ENCODE measurements around the gene TIMM29.

The TIMM29 gene

DNA sequence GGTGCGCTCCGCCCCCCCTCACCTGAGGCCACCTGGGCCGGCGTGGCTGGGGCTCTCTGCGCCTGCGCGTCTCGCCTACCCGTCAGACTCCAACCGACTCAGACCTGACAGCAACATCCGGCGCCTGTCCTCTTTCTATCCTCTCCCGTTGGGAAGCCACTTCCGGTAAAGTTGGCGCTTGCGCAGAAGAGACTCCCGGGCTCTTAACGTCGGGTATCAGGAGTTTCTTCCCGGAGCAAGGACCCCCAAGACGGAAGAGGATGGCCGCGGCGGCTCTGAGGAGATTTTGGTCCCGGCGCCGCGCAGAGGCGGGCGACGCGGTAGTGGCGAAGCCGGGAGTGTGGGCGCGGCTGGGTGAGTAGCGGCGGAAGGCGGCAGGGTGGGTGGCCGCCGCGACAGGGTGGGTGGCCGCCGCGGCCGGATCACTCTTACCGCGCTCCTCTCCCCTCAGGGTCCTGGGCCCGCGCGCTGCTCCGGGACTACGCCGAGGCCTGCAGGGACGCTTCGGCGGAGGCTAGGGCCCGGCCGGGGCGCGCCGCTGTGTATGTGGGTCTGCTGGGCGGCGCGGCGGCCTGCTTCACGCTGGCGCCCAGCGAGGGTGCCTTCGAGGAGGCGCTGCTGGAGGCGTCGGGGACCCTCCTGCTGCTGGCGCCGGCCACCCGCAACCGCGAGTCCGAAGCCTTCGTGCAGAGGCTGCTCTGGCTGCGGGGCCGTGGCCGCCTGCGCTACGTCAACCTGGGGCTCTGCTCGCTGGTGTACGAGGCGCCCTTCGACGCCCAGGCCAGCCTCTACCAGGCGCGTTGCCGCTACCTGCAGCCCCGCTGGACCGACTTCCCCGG, at the start of gene TIMM29, which contains the start of gene YIPF2:
Gene TIMM29, plus strand, starts transcription at position 249 of the 839 bp plus-strand sequence. Its CDS starts 12 bp downstream, at position 261.
Gene YIPF2, minus strand, starts transcription at position 77 of the 839 bp plus-strand sequence. CDS start 229 bp downstream, outside the sequence.
- peak; percentile 98 for DNase-seq

DNA sequence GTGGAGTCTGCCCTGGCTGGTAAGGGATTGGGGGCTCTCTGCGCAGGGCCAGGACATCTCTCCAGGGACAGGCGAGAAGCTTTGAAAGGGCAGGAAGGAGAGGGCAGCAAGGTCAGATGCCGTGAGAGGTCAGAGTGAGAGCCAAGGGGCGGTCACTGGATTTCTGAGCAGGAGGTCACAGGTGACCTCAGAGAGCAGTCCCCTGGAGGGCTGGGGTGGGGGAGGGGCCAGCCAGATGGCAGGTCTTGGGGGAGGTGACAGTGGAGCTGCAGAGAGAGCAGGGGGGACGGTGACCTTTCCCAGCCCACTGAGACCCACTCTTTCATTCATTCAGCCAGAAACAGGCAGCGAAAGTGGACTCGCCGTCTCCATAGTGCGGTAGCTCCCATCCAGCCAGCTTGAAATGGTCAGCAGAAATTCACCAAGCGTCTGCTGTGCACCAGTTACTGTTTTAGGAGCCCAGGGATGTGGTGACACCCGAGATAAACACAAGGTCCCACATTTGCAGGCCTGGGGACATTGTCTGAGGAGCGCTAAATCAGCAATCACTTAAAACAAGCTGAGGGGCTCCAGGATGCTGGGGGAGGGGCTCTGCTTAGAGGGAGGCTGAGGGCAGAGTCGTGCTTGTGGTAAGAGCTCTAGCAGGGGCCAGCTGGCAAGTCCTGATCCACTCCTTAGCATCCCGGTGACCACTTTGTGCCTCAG, 47.1 kb upstream of the TIMM29 start:
- no peak for DNase-seq

DNA sequence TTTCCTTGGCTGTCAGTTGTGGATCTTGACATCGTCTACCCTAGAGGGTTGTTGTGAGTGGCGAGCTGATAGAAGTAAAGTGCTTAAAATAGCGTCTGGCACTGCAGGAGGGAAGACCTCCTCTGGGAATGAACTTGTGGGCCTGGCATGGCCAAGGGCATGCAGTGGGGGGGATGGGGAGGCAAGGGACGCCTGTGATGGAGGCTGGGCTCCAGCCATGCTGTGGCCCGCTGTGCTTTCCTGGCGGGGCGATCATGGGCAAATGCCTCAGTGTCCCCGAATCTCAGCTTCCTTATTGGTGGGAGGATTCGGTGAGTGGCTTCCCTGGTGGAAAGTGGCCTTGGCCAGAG, 46.5 kb upstream of the TIMM29 start:
- no peak for DNase-seq

DNA sequence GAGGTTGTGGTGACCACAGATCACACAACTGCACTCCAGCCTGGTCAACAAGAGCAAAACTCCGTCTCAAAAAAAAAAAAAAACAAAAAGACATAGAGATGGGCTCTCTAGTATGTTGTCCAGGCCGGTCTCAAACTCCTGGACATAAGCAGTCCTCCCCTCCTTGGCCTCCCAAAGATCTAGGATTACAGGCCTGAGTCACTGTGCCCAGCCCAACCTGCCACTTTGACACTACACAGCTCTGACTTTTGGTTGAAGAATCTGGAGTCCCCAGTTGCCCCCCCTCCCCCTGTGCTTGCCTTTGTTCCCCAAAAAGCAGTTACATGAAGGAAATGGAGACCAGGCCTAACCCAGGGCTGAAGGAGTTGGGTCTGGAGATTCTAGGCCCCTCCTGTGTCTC, 44.3 kb upstream of the TIMM29 start:
- DNase-seq = no peak

DNA sequence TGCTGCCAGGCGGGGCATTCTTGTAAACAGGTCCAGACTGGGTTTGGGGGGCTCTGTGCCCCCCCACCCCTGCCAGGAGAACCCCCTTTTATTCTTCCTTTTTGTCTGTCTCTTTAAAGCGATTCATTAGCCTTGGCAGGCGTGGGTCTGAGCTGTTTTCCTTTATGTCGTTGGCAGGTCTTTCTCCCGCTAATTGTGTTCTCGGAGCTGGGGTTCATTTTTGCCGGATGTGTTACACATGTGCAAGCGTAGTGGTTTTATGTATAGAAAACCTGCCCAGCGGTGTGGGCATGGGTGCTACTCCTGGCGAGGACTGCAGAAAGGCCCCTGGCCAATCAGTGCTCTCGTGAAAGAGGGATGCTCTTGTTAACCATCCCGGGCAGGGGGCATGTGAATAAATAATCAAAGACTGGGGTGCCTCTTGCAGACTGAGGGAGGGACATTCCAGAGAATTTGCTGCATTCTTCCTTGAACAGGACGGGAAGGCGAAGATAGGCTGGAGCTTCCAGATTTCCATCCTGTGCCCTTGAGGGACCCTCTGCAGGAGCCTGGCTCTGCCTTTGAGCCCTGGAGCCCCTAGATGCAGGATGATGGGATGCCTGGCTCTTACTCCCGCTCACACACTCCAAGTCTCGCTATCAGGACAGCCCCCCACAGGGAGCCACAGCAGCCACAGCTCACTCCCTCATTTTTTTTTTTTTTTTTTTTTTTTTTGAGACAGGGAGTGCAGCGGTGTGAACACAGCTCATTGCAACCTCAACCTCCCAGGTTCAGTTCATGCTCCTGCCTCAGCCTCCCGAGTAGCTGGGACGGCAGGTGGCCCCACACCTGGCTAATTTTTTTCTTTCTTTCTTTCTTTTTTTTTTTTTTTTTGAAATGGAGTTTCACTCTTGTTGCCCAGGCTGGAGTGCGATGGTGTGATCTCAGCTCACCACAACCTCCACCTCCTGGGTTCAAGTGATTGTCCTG, 43.1 kb upstream of the TIMM29 start:
- no peak for DNase-seq

DNA sequence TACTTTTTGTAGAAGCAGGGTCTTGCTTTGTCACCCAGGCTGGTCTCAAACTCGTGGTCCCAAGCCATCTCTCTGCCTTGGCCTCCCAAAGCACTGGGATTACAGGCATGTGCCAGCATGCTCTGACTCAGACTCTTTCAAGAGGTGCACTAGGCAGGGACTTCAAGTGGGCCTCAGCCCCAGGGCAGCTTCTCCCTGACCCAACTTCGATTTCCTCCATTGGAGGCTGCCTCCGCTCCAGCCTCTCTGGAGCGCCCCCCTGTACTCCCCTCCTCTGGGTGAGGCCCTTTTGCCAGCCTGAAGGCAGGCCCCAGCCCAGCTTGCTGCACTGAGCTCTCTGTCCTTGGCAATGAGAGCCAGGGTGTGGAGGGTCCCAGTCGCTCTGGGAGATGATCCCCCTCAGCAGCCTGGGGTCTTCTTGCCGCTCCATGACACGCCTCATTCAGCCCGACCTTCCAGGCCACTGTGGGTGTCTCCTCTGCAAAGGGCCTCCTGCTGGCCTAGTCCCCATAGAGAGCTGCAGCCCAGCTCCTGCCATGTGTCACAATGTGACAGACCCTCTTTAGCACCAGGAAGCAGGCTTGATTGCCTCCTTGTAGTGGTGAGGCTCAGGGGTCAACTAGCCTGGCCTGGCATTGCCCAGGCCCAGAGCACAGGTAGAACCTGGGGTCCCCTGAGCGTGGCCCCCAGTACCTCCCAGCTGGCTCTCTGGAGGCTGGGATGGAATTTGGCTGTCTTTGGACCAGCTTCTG, 40.8 kb upstream of the TIMM29 start:
- no peak for DNase-seq

DNA sequence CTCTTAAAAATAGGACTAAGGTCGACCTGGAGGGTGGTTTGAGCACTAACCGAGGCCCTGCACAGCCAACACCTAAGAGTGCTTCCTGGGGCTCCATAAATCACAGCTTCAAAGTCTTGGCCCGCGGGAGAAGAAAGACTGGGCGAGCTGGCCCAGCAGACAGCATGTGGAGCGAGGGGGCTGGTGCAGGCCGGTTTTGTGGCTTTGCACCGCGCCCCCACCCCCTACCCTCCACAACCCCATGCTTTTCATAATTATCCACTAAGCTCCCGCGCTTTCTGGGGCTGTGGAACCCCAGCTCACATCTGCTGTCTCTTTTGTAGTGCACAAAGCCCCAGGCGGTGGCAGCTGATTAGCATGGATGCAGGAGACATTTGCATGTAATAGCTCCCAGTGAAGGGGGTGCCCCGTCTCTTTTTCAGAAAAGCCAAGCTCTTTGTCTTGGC, 40.2 kb upstream of the TIMM29 start:
- DNase-seq = no peak

DNA sequence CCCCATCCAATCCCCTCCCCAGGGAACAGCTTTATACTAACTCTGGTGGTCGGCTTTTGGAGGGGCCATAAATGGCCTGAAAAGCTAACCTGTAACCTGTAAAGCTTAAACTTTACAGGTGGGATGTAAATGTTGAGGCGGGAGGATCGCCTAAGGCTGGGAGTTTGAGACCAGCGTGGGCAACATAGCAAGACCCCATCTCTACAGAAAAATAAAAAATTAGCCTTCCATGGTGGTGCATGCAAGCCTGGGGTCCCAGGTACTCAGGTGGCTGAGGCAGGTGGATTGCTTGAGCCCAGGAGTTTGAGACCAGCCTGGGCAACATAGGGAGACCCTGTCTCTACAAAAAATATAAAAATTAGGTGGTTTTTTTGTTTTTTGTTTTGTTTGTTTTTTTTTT, 38.7 kb upstream of the TIMM29 start:
- no peak for DNase-seq

DNA sequence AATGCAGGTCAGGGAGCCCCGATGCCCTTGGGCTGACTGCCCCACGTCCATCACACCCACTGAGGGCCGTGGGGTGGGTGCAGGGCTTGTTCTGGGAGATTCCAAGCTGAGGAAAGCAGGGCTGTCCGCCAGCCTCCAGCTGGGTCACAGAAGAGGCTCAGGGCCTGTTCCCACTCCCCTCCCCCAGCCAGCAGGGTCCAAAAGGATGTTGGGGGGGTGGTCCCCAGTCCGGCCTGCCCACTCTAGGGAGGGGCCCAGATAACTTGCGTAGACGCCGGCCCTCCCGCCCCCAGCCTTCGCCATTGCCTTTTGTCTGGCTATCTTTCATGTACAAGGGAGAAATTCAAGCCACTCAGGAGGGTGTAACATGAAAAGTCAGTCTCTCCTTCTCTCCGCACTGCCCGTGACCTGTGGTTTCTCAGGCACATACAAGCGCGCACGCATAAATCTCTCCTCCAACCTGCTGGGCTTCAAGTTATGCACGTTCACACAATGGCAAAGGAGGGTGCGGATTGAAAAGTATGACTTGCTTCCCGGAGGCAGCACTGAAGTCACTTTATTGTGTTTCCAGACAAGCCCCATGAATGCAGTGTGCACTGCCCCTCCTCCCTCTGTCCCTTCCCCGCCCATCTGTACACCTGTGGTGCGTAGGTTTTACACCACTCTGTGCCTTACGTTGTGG, 37.1 kb upstream of the TIMM29 start:
- no peak for DNase-seq

DNA sequence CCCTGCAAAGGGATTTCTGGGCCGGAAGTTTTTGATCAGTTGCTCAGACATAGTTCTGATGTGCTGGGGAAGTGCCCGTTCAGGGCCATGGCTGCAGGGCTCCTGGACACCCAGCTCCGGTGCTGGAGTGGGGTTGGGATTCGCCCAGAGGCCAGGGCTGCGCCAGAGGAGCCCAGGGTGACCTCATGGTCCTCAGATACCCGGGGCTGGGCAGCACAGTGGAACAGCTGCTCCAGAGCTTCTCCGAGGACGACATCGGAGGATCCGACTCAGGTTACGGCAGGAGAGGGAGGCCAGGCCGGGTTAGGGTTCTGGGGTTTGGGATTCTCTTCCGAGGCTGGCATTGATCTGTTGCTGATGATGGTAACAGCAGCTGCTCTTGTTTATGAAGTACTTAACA, 36.4 kb upstream of the TIMM29 start:
- DNase-seq = no peak

DNA sequence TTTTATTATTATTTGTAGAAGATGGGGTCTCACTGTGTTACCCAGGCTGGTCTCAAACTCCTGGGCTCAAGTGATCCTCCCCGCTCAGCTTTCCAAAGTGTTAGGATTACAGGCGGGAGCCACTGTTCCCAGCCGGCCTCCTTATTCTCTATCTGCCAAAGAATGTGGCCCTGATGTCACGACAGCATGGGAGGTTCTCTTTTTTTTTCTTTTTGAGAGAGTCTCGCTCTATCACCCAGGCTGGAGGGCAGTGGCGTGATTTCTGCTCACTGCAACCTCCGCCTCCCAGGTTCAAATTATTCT, 33.7 kb upstream of the TIMM29 start:
- no peak for DNase-seq

DNA sequence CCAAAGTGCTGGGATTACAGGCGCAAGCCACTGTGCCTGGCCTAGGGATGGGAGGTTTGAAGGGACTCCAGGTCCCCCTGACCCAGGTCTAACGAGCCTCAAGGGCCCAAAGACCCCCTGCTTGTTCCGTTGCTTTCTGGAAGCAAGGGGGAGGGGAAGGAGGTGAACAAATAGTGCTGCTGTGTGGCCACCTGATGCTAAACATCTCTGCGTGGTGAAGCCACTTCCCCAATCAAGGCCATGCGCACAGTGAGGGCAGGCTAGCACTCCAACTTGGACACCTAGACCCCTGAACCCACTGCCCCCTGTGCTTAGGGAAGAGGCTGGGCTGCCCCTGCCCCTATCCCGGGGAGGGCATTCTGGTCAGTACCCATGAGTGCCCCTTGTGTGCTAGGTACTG, 33.2 kb upstream of the TIMM29 start:
- no peak for DNase-seq

DNA sequence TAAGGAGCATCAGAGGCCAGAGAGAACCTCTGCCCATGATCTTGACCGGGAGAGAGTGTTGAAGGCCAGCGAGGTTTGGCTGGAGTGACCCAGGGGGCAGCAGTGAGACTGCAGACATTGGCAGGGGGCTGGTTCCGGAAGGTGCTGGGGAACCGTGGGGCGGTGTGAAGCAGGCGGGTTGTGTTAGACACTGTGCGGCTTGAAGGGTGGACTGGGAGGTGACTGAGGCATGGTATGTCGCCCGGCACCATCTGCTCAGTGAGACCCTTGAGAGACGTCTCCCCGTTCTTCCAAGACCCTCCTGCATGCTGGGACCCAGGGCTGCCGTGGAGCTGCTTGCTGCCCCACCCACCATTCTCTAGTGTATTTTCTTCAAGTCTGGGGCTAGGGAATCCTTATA, 32.7 kb upstream of the TIMM29 start:
- no peak for DNase-seq

DNA sequence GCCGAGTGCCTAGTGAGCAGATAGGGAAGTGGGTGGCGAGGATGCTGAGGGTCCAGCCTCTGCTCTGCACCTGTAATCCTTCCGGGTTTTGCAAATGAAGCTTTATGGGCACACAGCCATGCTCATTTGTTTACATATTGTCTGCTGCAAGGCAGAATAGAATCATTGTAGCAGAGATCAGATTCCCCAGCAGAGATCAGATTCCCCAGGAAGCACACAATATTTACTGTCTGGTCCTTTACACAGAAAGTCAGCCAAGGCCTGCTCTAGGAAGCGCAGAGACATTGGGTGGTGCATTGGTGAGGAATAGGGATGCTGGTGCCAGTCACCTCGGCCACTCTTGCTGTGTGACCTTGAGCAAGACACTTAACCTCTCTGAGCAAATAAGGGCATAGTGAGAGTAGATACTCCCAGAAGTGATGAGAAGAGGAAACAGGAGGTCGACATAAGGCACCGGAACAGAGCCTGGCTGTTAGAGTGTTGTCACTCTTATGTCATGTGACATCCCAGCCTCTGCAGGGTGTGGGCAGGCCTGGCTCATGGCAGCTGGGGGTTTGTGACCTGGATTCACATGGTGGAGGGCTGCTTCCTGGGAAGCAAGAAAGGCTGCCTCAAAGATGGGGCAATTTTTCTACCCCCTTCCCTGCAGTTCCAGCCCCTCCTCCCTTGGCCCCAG, 31.6 kb upstream of the TIMM29 start:
- peak; percentile 11 for DNase-seq

DNA sequence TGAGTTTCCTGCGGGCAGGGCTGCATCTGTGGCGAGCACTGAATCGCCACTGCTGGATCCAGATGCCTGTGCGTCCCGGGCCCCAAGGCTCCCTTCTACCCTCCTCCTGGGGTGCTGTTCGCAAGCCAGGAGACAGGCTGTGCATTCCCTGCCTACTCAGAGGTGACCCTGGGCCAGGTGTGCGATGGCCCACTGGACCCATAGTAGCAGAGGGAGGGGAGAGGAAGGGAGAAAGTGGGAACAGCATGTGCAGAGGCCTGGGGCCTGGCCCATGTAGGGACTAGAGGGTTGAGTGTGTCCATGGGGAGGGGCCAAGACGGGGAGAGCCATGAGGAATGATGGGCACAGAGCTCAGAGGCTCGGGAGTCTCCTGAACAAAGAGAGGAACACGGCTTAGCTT, 30.0 kb upstream of the TIMM29 start:
- no peak for DNase-seq

DNA sequence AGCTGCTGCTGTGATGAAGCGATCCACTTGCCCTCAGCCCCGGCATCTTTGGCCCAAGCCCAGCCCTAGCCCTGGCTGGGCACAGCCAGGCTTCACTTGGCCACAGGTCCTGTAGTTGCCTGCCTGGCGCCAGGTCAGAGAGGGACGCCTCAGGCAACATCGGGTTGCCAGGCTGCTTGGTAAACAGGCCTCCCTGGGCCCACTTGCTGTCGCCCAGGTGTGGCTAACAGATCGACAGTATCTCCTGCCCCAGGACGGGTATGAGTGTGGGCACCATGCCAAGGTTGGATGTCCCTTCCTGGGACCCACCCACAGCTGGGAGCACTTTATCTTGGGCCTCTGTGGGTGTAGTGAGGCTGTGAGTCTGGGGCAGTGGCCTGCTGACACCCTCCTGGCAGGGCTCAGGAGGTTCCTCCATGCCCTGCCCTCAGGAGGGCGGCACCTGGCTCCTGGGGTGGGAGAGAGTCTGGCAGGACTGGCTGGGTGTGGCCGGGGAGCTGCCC, 29.4 kb upstream of the TIMM29 start:
- no peak for DNase-seq

DNA sequence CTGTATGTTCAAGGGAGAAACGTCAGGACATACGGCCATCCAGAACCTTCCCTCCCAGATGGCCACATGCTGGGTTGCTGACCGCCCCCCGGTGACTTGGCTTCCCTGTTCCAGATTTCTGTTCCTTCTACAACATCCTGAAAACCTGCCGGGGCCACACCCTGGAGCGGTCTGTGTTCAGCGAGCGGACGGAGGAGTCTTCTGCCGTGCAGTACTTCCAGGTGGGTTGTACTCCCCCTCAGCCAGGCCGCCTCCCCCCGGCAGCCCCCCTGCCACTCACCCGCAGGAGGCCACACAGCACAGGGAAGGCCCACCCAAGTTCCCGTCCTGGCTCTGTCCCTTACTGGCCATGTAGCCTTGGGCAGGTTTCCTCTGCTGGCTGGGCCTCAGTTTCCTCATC, 20.7 kb upstream of the TIMM29 start:
- no peak for DNase-seq

DNA sequence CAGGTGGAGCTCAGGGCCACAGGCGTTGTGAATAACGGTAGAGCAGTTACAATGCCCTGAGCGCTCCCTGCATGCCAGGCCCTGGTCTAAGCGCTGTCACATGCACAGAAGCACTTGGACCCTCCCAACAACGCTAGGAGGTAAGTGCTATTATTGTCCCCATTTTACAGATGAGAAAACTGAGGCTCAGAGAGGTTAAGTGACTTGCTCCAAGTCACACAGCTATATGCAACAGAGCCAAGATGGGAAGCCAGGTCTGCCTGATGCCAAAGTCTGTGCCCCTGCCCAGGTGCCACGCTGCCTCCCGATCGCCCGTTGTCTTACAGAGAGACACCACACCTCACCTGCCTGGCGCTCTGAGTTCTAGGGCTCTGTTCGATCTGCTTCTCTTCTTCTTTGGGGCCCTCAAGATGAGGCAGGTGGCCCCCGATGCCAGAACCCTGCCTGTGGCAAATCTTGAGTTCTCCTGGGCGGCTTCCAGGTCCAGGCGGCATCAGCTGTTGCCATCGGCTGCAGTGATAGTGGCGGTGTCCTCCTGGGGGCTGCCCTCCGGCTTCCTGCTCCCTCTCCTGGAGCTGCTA, 20.1 kb upstream of the TIMM29 start:
- no peak for DNase-seq

DNA sequence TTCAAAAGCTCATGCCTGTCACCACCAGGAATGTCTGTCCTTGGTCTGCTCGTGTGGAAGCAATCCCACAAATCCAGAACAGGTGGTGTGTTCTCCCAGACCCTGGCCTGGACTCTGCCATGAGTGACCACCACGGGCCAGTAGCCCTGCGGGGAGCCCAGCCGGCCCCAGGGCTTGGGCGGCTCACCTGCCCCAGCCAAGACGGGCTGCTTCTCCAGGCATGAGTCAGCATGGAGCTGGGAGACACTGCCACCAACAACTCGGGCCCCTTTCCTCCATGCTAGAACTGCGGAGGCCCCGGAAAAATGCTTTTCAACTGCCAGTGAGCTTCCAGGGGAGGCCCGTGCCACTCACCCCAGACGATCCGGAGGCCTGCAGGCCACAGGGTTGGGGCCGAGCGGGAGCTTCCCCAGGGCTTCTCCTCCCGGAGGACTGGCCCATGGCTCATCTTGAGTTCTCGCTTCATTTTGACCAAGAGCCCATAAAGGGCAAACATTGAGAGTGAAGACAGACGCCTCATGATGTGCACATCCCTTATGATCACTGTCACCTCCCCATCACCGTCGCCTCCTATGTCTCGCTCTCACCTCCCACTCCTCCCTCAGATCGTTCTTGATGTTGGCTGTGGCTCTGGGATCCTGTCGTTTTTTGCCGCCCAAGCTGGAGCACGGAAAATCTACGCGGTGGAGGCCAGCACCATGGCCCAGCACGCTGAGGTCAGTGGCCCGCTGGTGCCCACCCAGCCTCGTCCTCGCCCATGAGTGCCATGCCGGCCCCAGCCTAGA, 16.8 kb upstream of the TIMM29 start:
- no peak for DNase-seq

DNA sequence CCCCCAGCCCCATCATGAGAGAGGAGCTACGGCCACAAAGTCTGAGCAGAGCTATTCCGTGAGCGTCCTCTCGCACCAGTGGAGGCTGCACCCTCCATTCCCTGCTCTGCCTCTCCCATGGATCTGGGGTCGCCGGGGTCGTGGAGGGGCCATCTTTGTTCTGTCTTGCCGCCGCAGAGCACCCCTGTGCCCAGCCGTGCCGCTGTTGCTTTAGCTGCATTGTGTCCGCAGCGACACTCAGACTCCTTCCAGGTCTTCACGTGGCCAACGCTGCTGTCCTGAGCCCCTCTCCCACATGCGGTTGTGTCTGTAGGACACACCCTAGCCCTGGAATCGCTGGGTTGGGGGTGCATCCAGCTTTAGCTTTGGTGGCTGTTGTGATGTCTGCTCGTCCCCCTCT, 16.0 kb upstream of the TIMM29 start:
- DNase-seq = no peak
